Liver (tissue), 9 donors: ENCODE measurements around the gene RBM14. TPM values are rescaled to one million over a fixed set of nuclear protein-coding genes. Genes with fewer than 3 reads are reported as not detected.
"Not testable (repeated sequence)": the region's sequence is repeated elsewhere in the genome, so short reads cannot be mapped to it uniquely, and the experiment has no call there.

Experiments
- DNase-seq: peaks from one replicate; pipeline ENCODE4 v3.0.0-alpha.2; 2017; ENCODE audit warnings: low spot score
- H3K27ac ChIP-seq, 2 donors: one replicate each; pipeline ENCODE4 v1.7.0; 2013; ENCODE audit warnings: inconsistent platforms in 2 of 2, low read length in 2 of 2, control low read depth in 1 of 2, low read depth in 1 of 2, mild to moderate bottlenecking in 1 of 2
- H3K27me3 ChIP-seq, 4 donors: one replicate each; pipeline versions ENCODE4 v1.6.1 to v1.7.0; 2013; ENCODE audit warnings: low read length in 3 of 4, inconsistent platforms in 1 of 4, mild to moderate bottlenecking in 1 of 4, moderate library complexity in 1 of 4; ENCODE audit not compliant: control insufficient read depth in 4 of 4, insufficient read depth in 4 of 4
- H3K36me3 ChIP-seq, 4 donors: one replicate each; pipeline versions ENCODE4 v1.6.1 to v1.7.0; 2013; ENCODE audit warnings: low read length in 3 of 4, mild to moderate bottlenecking in 3 of 4, low read depth in 1 of 4, moderate library complexity in 1 of 4; ENCODE audit not compliant: control insufficient read depth in 4 of 4, insufficient read depth in 3 of 4
- H3K4me1 ChIP-seq, 4 donors: one replicate each; pipeline versions ENCODE4 v1.6.1 to v1.7.0; 2013; ENCODE audit warnings: low read length in 3 of 4, mild to moderate bottlenecking in 3 of 4, moderate library complexity in 1 of 4; ENCODE audit not compliant: control insufficient read depth in 4 of 4, insufficient read depth in 4 of 4
- H3K4me3 ChIP-seq, 3 donors: one replicate each; pipeline versions ENCODE4 v1.6.1 to v1.7.0; 2013; ENCODE audit warnings: low read length in 3 of 3, control low read depth in 1 of 3, low read depth in 1 of 3, mild to moderate bottlenecking in 1 of 3
- H3K9ac ChIP-seq, 2 donors: one replicate each; pipeline ENCODE4 v1.7.0; 2013; ENCODE audit warnings: low read length in 2 of 2, mild to moderate bottlenecking in 2 of 2, moderate library complexity in 2 of 2, control low read depth in 1 of 2, low read depth in 1 of 2
- H3K9me3 ChIP-seq, 4 donors: one replicate each; pipeline versions ENCODE4 v1.6.1 to v1.7.0; 2013; ENCODE audit warnings: low read length in 3 of 4; ENCODE audit not compliant: control insufficient read depth in 4 of 4
- ATF3 ChIP-seq: IDR thresholded peaks from 2 replicates; pipeline ENCODE4 v1.6.1; 2016; ENCODE audit warnings: antibody characterized with exemption
- FOXA1 ChIP-seq: IDR thresholded peaks from 2 replicates; pipeline ENCODE4 v1.6.1; 2016; ENCODE audit warnings: antibody characterized with exemption
- FOXA2 ChIP-seq: IDR thresholded peaks from 2 replicates; pipeline ENCODE4 v1.6.1; 2016; ENCODE audit warnings: antibody characterized with exemption
- GABPA ChIP-seq, 2 donors: IDR thresholded peaks in 1 of 2; conservative IDR thresholded peaks in 1 of 2; 2 replicates each; pipeline ENCODE4 v1.6.1; 2016; ENCODE audit warnings: antibody characterized with exemption in 2 of 2, mild to moderate bottlenecking in 1 of 2, moderate library complexity in 1 of 2
- HNF4A ChIP-seq, 2 donors: conservative IDR thresholded peaks; 2 replicates each; pipeline ENCODE4 v1.6.1; 2016; ENCODE audit warnings: antibody characterized with exemption in 2 of 2, mild to moderate bottlenecking in 2 of 2
- JUND ChIP-seq, 2 donors: IDR thresholded peaks; 2 replicates each; pipeline ENCODE4 v1.6.1; 2016; ENCODE audit warnings: antibody characterized with exemption in 2 of 2
- MAX ChIP-seq: IDR thresholded peaks from 2 replicates; pipeline ENCODE4 v1.6.1; 2016; ENCODE audit warnings: antibody characterized with exemption
- NR2F2 ChIP-seq: IDR thresholded peaks from 2 replicates; pipeline ENCODE4 v1.6.1; 2016; ENCODE audit warnings: antibody characterized with exemption
- RAD21 ChIP-seq, 2 donors: IDR thresholded peaks; 2 replicates each; pipeline ENCODE4 v1.6.1; 2016; ENCODE audit warnings: antibody characterized with exemption in 2 of 2, mild to moderate bottlenecking in 2 of 2
- RXRA ChIP-seq, 2 donors: IDR thresholded peaks; 2 replicates each; pipeline ENCODE4 v1.6.1; 2017 to 2018; ENCODE audit warnings: antibody characterized with exemption in 2 of 2, mild to moderate bottlenecking in 1 of 2
- SP1 ChIP-seq: IDR thresholded peaks from 2 replicates; pipeline ENCODE4 v1.6.1; 2018; ENCODE audit warnings: antibody characterized with exemption, mild to moderate bottlenecking
- TAF1 ChIP-seq: conservative IDR thresholded peaks from 2 replicates; pipeline ENCODE4 v1.6.1; 2016; ENCODE audit warnings: antibody characterized with exemption, mild to moderate bottlenecking
- YY1 ChIP-seq: IDR thresholded peaks from 2 replicates; pipeline ENCODE4 v1.6.1; 2016; ENCODE audit warnings: antibody characterized with exemption, mild to moderate bottlenecking
- WGBS: extraction: QIAGEN DNeasy Blood & Tissue Kit; methylation state at CpG from one replicate; pipeline ENCODE4 v1.1.7; 2013; 5-methylcytosine and 5-hydroxymethylcytosine counted together
- polyA plus RNA-seq, 2 donors: library from polyadenylated mRNA; stranded (reverse) in 1 of 2; unstranded in 1 of 2; fragments of 200-250 nt in 1 of 2; fragments of >200 nt in 1 of 2; fragmentation: Nextera tagmentation in 1 of 2; extraction: Ambion mirVana in 1 of 2; gene quantifications; one replicate each; pipeline versions ENCODE4 v1.2.1 to v1.2.3, GENCODE V29; 2013 to 2015
- total RNA-seq, 2 donors: library from RNA; depleted of rRNA; stranded (reverse); fragments of >200 nt; gene quantifications; one replicate each; pipeline ENCODE4 v1.2.3, GENCODE V29; 2014
- TF ChIP-seq, protein P1 (sequence below): IDR thresholded peaks from 2 replicates; pipeline ENCODE4 v1.6.1; 2016; ENCODE audit warnings: antibody characterized with exemption
- TF ChIP-seq, protein P2 (sequence below): IDR thresholded peaks from 2 replicates; pipeline ENCODE4 v1.6.1; 2016; ENCODE audit warnings: antibody characterized with exemption, mild to moderate bottlenecking
- donor health status: healthy.
- donor health status: healthy.
- donor health status: healthy.
- donor health status: healthy.
- donor health status: healthy.

RBM14 gene
- total and polyA plus RNA-seq, 4 donors, result 7.0 to 53.5 (median 21.9) TPM

DNA sequence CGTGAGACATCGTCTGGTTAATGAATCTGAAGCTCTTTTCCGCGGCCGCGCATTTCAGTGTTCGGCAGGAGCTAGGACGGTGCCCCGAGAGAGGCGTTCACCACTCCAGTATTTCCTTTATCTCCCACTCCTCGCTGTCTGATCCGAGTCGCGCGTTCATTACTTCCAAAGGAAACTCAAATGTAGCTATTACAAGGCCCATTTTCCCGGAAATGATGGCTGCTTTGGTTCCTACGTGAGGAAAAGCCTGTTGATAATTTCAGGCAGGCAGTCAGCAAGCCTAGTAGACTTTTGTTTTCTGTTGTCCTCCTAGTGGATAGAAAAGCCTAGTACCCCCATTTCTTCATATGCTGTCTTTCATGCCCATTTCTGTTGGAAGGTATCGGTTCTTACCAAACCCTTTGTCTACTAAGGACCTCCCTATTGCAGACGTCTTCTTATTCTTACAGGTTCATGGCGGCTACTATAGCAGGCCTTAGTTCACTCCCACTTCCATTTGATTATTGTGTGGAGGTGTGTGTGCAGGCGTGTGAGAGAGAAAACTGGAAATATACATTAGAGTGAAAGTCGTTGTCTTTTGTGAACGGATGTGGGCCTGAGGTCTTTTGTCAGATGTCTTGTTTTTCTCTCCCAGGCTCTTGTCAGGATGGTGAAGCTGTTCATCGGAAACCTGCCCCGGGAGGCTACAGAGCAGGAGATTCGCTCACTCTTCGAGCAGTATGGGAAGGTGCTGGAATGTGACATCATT lies 22.8 kb downstream of the RBM14 start:
- no peak for DNase-seq
- Histone ChIP-seq H3K36me3 (peaks cover 8 to 34% (median 23%) of the 10 kb centered on the region in 4 donors), H3K27me3 (no peaks in the 10 kb centered on the region), H3K4me1 (peaks cover 9 to 65% (median 50%) of the 10 kb centered on the region in 4 donors), H3K9ac (peak overlapping the region; percentile 75 to 79), H3K27ac (peak overlapping the region; percentile 81 to 90), H3K4me3 (peak overlapping the region; percentile 84 to 92 (median 88)), H3K9me3 (no peaks in the 10 kb centered on the region)
- WGBS, result 12% methylated on average over 27 of the region's 27 CpGs
- TF ChIP-seq YY1 (no peak), RAD21 (IDR thresholded peaks at IDR 0.05) (peak in 1 of 2 donors; percentile 13)

DNA sequence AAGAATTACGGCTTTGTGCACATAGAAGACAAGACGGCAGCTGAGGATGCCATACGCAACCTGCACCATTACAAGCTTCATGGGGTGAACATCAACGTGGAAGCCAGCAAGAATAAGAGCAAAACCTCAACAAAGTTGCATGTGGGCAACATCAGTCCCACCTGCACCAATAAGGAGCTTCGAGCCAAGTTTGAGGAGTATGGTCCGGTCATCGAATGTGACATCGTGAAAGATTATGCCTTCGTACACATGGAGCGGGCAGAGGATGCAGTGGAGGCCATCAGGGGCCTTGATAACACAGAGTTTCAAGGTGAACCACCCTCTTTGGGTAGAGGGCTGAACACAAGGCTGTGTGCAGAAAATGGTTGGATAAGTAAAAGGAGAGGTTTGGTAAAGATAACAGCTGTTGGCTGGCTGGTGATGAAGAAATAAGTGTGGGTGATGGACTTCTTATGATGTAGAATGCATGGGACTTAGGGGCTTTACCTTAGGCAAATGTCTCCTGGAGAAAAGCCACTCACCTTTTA lies 23.4 kb downstream of the RBM14 start:
- not testable (repeated sequence) for H3K9ac ChIP-seq, DNase-seq, H3K9me3 ChIP-seq, H3K27me3 ChIP-seq, H3K27ac ChIP-seq, H3K4me3 ChIP-seq
- Histone ChIP-seq H3K36me3 (peaks cover 8 to 41% (median 28%) of the 10 kb centered on the region in 4 donors), H3K4me1 (peaks cover 9 to 71% (median 53%) of the 10 kb centered on the region in 4 donors)
- WGBS, result 72% methylated on average over 9 of the region's 10 CpGs

DNA sequence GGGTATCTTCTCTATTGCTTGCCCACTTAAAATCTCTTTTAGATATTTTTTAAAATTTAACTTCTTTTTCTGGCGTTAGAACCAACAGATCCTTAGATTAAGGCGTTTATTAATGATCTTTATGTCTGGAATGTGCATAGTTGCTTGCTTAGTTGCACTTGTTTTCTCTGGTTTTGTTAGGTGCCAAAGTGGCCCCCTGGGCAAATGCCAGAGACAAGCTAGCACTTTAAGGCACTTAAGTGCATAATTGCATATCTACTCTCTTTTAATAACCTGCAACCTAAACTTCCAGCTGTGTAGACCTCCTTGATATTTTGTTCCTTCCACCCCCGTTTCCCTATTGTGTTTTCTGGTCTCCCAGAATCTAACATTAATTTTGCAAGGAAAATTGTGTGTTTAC lies 25.4 kb downstream of the RBM14 start:
- Histone ChIP-seq H3K4me1 (peaks cover 11 to 73% (median 56%) of the 10 kb centered on the region in 4 donors), H3K36me3 (peaks cover 17 to 59% (median 47%) of the 10 kb centered on the region in 4 donors), H3K9ac (no peak overlapping the region), H3K27me3 (no peaks in the 10 kb centered on the region), H3K4me3 (peak overlapping the region in 1 of 3 donors; percentile 22), H3K27ac (no peak overlapping the region), H3K9me3 (no peaks in the 10 kb centered on the region)
- WGBS, result 52% methylated on average over 3 of the region's 3 CpGs
- TF ChIP-seq ATF3 (no peak), JUND (IDR thresholded peaks at IDR 0.05) (no peak), TAF1 (no peak), FOXA1 (no peak), FOXA2 (no peak), MAX (no peak), HNF4A (conservative IDR thresholded peaks at IDR 0.05) (no peak), NR2F2 (no peak), RXRA (IDR thresholded peaks at IDR 0.05) (no peak), GABPA (IDR thresholded peaks at IDR 0.05 in 1 of 2, conservative IDR thresholded peaks at IDR 0.05 in 1 of 2) (no peak), RAD21 (IDR thresholded peaks at IDR 0.05) (no peak), SP1 (no peak)
- TF ChIP-seq, protein P1, sequence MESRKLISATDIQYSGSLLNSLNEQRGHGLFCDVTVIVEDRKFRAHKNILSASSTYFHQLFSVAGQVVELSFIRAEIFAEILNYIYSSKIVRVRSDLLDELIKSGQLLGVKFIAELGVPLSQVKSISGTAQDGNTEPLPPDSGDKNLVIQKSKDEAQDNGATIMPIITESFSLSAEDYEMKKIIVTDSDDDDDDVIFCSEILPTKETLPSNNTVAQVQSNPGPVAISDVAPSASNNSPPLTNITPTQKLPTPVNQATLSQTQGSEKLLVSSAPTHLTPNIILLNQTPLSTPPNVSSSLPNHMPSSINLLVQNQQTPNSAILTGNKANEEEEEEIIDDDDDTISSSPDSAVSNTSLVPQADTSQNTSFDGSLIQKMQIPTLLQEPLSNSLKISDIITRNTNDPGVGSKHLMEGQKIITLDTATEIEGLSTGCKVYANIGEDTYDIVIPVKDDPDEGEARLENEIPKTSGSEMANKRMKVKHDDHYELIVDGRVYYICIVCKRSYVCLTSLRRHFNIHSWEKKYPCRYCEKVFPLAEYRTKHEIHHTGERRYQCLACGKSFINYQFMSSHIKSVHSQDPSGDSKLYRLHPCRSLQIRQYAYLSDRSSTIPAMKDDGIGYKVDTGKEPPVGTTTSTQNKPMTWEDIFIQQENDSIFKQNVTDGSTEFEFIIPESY, result no peak
- TF ChIP-seq, protein P2, sequence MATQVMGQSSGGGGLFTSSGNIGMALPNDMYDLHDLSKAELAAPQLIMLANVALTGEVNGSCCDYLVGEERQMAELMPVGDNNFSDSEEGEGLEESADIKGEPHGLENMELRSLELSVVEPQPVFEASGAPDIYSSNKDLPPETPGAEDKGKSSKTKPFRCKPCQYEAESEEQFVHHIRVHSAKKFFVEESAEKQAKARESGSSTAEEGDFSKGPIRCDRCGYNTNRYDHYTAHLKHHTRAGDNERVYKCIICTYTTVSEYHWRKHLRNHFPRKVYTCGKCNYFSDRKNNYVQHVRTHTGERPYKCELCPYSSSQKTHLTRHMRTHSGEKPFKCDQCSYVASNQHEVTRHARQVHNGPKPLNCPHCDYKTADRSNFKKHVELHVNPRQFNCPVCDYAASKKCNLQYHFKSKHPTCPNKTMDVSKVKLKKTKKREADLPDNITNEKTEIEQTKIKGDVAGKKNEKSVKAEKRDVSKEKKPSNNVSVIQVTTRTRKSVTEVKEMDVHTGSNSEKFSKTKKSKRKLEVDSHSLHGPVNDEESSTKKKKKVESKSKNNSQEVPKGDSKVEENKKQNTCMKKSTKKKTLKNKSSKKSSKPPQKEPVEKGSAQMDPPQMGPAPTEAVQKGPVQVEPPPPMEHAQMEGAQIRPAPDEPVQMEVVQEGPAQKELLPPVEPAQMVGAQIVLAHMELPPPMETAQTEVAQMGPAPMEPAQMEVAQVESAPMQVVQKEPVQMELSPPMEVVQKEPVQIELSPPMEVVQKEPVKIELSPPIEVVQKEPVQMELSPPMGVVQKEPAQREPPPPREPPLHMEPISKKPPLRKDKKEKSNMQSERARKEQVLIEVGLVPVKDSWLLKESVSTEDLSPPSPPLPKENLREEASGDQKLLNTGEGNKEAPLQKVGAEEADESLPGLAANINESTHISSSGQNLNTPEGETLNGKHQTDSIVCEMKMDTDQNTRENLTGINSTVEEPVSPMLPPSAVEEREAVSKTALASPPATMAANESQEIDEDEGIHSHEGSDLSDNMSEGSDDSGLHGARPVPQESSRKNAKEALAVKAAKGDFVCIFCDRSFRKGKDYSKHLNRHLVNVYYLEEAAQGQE, result no peak
- no peak for DNase-seq
